K562 (cell line): ENCODE data around the gene BPTF. TPM values are rescaled to one million over a fixed set of nuclear protein-coding genes. Genes with fewer than 3 reads are reported as not detected.

Experiments used
- BMI1 ChIP-seq: fragments of 150-350 bp; IDR thresholded peaks from 2 replicates; pipeline ENCODE4 v1.6.1; 2014; ENCODE audit warnings: low read length
- CHD2 ChIP-seq: IDR thresholded peaks from 2 replicates; pipeline ENCODE4 v1.6.1; 2011; ENCODE audit warnings: low read depth, low read length
- ETS2 ChIP-seq: IDR thresholded peaks from 2 replicates; pipeline ENCODE4 v1.6.1; 2016; ENCODE audit warnings: borderline replicate concordance, missing genetic modification characterization, mild to moderate bottlenecking, moderate library complexity, missing compliant biosample characterization; ENCODE audit not compliant: poor library complexity, severe bottlenecking
- FOXJ2 ChIP-seq: fragments of 200-800 bp; sonication (Bioruptor generic); IDR thresholded peaks from 2 replicates; pipeline ENCODE4 v1.6.1; 2016; ENCODE audit warnings: missing genetic modification characterization, missing compliant biosample characterization
- KDM4B ChIP-seq, 2 experiments: fragments of 450-650 bp in 1 of 2; sonication (generic) in 1 of 2; IDR thresholded peaks; 2 replicates each; pipeline ENCODE4 v1.6.1; 2016 to 2017; ENCODE audit warnings: borderline replicate concordance in 2 of 2, antibody characterized with exemption in 1 of 2, low read depth in 1 of 2, mild to moderate bottlenecking in 1 of 2
- MAZ ChIP-seq, 2 experiments: fragments of 450-650 bp in 1 of 2; sonication (generic) in 1 of 2; formaldehyde crosslinking; IDR thresholded peaks in 1 of 2; conservative IDR thresholded peaks in 1 of 2; 2 replicates each; pipeline versions ENCODE4 v1.4.0 to v1.5.0; 2020; ENCODE audit warnings: mild to moderate bottlenecking in 1 of 2, missing genetic modification reagents in 1 of 2
- MXI1 ChIP-seq: IDR thresholded peaks from 2 replicates; pipeline ENCODE4 v1.6.1; 2011; ENCODE audit warnings: low read depth, mild to moderate bottlenecking, improper control_type of control experiment, low read length
- NR2C2 ChIP-seq, 2 experiments: fragments of 200-800 bp in 1 of 2; sonication (Bioruptor generic) in 1 of 2; sonication (generic) in 1 of 2; formaldehyde crosslinking in 1 of 2; IDR thresholded peaks; 2 replicates each; pipeline versions ENCODE4 v1.6.1 to v1.8.0; 2016 to 2022; ENCODE audit warnings: mild to moderate bottlenecking in 1 of 2, missing compliant biosample characterization in 1 of 2, missing genetic modification characterization in 1 of 2, missing genetic modification reagents in 1 of 2
- RB1 ChIP-seq: fragments of 450-650 bp; IDR thresholded peaks from 2 replicates; pipeline ENCODE4 v1.6.1; 2017; ENCODE audit warnings: low read depth, mild to moderate bottlenecking
- RBM14 ChIP-seq: fragments of 200-400 bp; formaldehyde crosslinking; IDR thresholded peaks from 2 replicates; pipeline ENCODE4 v1.6.1; 2018; ENCODE audit warnings: low read depth, mild to moderate bottlenecking, low read length, moderate library complexity, borderline replicate concordance; ENCODE audit not compliant: insufficient read depth
- SMAD4 ChIP-seq: fragments of 250-450 bp; sonication (Bioruptor Pico); conservative IDR thresholded peaks from 2 replicates; pipeline ENCODE4 v1.8.0; 2021; ENCODE audit warnings: inconsistent platforms, mild to moderate bottlenecking, moderate library complexity
- ZEB2 ChIP-seq: fragments of 450-650 bp; IDR thresholded peaks from 2 replicates; pipeline ENCODE4 v1.6.1; 2016
- ZNF24 ChIP-seq: fragments of 450-650 bp; IDR thresholded peaks from 2 replicates; pipeline ENCODE4 v1.6.1; 2016
- ZNF551 ChIP-seq: fragments of 250-450 bp; sonication (Bioruptor Pico); IDR thresholded peaks from 2 replicates; pipeline ENCODE4 v1.5.0; 2021; ENCODE audit warnings: mild to moderate bottlenecking, moderate library complexity
- ZNF644 ChIP-seq: fragments of 200-800 bp; sonication (Bioruptor generic); IDR thresholded peaks from 2 replicates; pipeline ENCODE4 v1.6.1; 2016; ENCODE audit warnings: low read depth, missing genetic modification characterization, missing compliant biosample characterization
- polyA plus RNA-seq, 8 experiments: library from polyadenylated mRNA; depleted of rRNA in 4 of 8; stranded (reverse) in 5 of 8; unstranded in 3 of 8; fragments of >200 nt; fragmentation: Nextera tagmentation in 2 of 8; fragmentation: Illumina TruSeq in 1 of 8; extraction: Ambion mirVana in 2 of 8; extraction: Trizol in 1 of 8; gene quantifications; 2 replicates each; pipeline versions ENCODE4 v1.2.1 to v1.2.3, GENCODE V29; 2011 to 2014; ENCODE audit warnings: inconsistent platforms in 1 of 8, missing spikeins in 1 of 8
- total RNA-seq, 7 experiments: library from RNA; depleted of rRNA in 6 of 7; stranded (reverse); fragments of >200 nt in 6 of 7; fragmentation: Illumina TruSeq in 2 of 7; extraction: Trizol in 2 of 7; gene quantifications; 2 replicates each; pipeline versions ENCODE4 v1.2.1 to v1.2.3, GENCODE V29; 2011 to 2021; ENCODE audit warnings: low replicate concordance in 1 of 7
- TF ChIP-seq, protein P1 (sequence below), 2 experiments: fragments of 450-650 bp in 1 of 2; sonication (generic) in 1 of 2; formaldehyde crosslinking in 1 of 2; IDR thresholded peaks in 1 of 2; conservative IDR thresholded peaks in 1 of 2; 2 replicates each; pipeline versions ENCODE4 v1.6.1 to v1.8.1; 2016 to 2023; ENCODE audit warnings: mild to moderate bottlenecking in 2 of 2, moderate library complexity in 2 of 2, inconsistent platforms in 1 of 2, missing genetic modification reagents in 1 of 2
- TF ChIP-seq, protein P2 (sequence below): sonication (generic); formaldehyde crosslinking; IDR thresholded peaks from 2 replicates; pipeline ENCODE4 v1.8.0; 2022; ENCODE audit warnings: mild to moderate bottlenecking, missing genetic modification reagents
- TF ChIP-seq, protein P3 (sequence below), 3 experiments: fragments of 200-800 bp in 1 of 3; fragments of 250-450 bp in 1 of 3; fragments of 450-650 bp in 1 of 3; sonication (Bioruptor Pico) in 1 of 3; sonication (Bioruptor generic) in 1 of 3; formaldehyde crosslinking in 1 of 3; IDR thresholded peaks; 2 replicates each; pipeline versions ENCODE4 v1.6.1 to v1.8.0; 2016 to 2022; ENCODE audit warnings: mild to moderate bottlenecking in 2 of 3, missing genetic modification characterization in 2 of 3, missing compliant biosample characterization in 1 of 3, moderate library complexity in 1 of 3
- TF ChIP-seq, protein P4 (sequence below): IDR thresholded peaks from 2 replicates; pipeline ENCODE4 v1.6.1; 2016; ENCODE audit warnings: missing genetic modification characterization, missing compliant biosample characterization

Gene BPTF
- total and polyA plus RNA-seq, 9 of the 15 experiments (the other 6 are each of a cell fraction or from before 2014, with no cell fraction given): 12.5 to 52.1 (median 26.9) TPM

DNA sequence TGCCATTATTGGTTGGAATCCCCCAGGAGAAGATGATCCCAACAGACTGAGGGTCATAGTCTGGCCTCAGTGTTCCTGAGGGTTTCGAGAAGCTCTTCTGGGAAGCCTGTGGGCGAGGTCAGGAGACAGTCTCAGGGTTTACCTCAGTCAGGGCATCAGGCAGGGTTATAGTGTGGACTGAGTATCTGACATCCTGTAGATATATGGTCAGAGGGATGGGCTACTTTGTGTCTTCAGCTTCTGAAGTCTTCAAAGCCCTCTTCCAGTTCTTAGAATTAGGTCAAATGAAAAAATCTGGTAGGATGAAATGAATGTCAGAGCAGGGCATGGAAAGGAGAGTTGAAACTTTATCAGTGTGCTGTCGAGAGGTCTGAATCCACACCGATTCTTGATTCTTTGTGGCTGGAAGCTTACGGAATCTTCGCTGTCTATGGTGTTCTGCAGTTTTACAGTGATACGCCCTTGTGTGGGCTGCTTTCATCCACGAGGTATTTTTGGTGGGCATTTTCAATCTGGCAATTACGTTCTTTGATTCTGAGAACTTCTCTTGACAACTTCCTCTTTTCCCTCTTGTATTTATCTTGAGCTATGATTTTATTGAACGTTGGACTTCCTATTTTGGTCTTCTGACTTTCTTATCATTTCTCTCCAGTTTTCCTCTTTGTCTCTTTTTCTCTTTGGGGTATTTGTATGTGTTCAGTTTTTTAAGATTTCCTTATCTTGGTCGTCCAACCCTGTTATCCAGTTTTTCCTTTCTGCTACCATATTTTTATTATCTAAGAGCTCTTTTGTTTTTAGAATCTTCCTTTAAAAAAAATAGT, 30.4 kb downstream of the BPTF start (continued):
- TF ChIP-seq, protein P1, sequence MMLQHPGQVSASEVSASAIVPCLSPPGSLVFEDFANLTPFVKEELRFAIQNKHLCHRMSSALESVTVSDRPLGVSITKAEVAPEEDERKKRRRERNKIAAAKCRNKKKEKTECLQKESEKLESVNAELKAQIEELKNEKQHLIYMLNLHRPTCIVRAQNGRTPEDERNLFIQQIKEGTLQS (IDR thresholded peaks at IDR 0.05): peak; percentile 27; the same call in 1 of the 2 replicates
- TF ChIP-seq, protein P1 (CRISPR knock-in tag; conservative IDR thresholded peaks at IDR 0.05): no peak
- TF ChIP-seq MAZ (CRISPR knock-in tag; conservative IDR thresholded peaks at IDR 0.05 in 1 of 2, IDR thresholded peaks at IDR 0.05 in 1 of 2) (no peak), NR2C2 (CRISPR knock-in tag; IDR thresholded peaks at IDR 0.05) (no peak), NR2C2 (tag; IDR thresholded peaks at IDR 0.05) (no peak), ZNF24 (no peak), ZNF551 (CRISPR knock-in tag) (no peak), ZEB2 (0 out of 2 replicates have a peak, but pooled peaks have one; percentile 22), FOXJ2 (no peak), MXI1 (no peak), CHD2 (no peak), RBM14 (no peak), ETS2 (tag) (no peak), SMAD4 (CRISPR knock-in tag) (no peak; the same call in none of the 2 replicates), KDM4B (IDR thresholded peaks at IDR 0.05; ENCODE audit: borderline replicate concordance in 2 of 2, low read depth in 1 of 2) (no peak), ZNF644 (peak; percentile 80), BMI1 (no peak), RB1 (no peak)
- TF ChIP-seq, protein P2, sequence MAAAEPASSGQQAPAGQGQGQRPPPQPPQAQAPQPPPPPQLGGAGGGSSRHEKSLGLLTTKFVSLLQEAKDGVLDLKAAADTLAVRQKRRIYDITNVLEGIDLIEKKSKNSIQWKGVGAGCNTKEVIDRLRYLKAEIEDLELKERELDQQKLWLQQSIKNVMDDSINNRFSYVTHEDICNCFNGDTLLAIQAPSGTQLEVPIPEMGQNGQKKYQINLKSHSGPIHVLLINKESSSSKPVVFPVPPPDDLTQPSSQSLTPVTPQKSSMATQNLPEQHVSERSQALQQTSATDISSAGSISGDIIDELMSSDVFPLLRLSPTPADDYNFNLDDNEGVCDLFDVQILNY (CRISPR knock-in tag): no peak
- TF ChIP-seq, protein P3, sequence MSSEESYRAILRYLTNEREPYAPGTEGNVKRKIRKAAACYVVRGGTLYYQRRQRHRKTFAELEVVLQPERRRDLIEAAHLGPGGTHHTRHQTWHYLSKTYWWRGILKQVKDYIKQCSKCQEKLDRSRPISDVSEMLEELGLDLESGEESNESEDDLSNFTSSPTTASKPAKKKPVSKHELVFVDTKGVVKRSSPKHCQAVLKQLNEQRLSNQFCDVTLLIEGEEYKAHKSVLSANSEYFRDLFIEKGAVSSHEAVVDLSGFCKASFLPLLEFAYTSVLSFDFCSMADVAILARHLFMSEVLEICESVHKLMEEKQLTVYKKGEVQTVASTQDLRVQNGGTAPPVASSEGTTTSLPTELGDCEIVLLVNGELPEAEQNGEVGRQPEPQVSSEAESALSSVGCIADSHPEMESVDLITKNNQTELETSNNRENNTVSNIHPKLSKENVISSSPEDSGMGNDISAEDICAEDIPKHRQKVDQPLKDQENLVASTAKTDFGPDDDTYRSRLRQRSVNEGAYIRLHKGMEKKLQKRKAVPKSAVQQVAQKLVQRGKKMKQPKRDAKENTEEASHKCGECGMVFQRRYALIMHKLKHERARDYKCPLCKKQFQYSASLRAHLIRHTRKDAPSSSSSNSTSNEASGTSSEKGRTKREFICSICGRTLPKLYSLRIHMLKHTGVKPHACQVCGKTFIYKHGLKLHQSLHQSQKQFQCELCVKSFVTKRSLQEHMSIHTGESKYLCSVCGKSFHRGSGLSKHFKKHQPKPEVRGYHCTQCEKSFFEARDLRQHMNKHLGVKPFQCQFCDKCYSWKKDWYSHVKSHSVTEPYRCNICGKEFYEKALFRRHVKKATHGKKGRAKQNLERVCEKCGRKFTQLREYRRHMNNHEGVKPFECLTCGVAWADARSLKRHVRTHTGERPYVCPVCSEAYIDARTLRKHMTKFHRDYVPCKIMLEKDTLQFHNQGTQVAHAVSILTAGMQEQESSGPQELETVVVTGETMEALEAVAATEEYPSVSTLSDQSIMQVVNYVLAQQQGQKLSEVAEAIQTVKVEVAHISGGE (CRISPR knock-in tag; IDR thresholded peaks at IDR 0.05): peak in 1 of 3 experiments; percentile 56; a peak in 2 of 6 replicates
- TF ChIP-seq, protein P4, sequence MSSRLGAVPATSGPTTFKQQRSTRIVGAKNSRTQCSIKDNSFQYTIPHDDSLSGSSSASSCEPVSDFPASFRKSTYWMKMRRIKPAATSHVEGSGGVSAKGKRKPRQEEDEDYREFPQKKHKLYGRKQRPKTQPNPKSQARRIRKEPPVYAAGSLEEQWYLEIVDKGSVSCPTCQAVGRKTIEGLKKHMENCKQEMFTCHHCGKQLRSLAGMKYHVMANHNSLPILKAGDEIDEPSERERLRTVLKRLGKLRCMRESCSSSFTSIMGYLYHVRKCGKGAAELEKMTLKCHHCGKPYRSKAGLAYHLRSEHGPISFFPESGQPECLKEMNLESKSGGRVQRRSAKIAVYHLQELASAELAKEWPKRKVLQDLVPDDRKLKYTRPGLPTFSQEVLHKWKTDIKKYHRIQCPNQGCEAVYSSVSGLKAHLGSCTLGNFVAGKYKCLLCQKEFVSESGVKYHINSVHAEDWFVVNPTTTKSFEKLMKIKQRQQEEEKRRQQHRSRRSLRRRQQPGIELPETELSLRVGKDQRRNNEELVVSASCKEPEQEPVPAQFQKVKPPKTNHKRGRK (tag): no peak
